SK-N-SH (cell line): ENCODE results near the gene PPP2R5C.

Experiments
- CHD2 ChIP-seq: fragments of 150-350 bp; IDR thresholded peaks from 2 replicates; pipeline ENCODE4 v1.6.1; 2018; ENCODE audit warnings: low read length; ENCODE audit not compliant: partially characterized antibody
- CTCF ChIP-seq: fragments of 200-600 bp; sonication (generic); IDR thresholded peaks from 2 replicates; pipeline ENCODE4 v1.6.1; 2017; ENCODE audit warnings: antibody characterized with exemption, mild to moderate bottlenecking, moderate library complexity
- FOSL2 ChIP-seq: IDR thresholded peaks from 2 replicates; pipeline ENCODE4 v1.4.0; 2012; ENCODE audit warnings: low read depth, mild to moderate bottlenecking, moderate library complexity, borderline replicate concordance
- MXI1 ChIP-seq: IDR thresholded peaks from 2 replicates; pipeline ENCODE4 v1.6.1; 2012; ENCODE audit warnings: mild to moderate bottlenecking, low read depth, low read length, improper control_type of control experiment
- NRF1 ChIP-seq: IDR thresholded peaks from 2 replicates; pipeline ENCODE4 v1.6.1; 2012; ENCODE audit warnings: low read depth, mild to moderate bottlenecking, low read length
- POLR2AphosphoS5 ChIP-seq: IDR thresholded peaks from 2 replicates; pipeline ENCODE4 v1.6.1; 2012; ENCODE audit warnings: low read depth, low read length
- RCOR1 ChIP-seq: fragments of 150-350 bp; IDR thresholded peaks from 2 replicates; pipeline ENCODE4 v1.6.1; 2017; ENCODE audit warnings: antibody characterized with exemption, low read length
- REST ChIP-seq: IDR thresholded peaks from 2 replicates; pipeline ENCODE4 v1.6.1; 2012; ENCODE audit warnings: mild to moderate bottlenecking, low read depth, low read length, moderate library complexity
- TAF1 ChIP-seq: IDR thresholded peaks from 2 replicates; pipeline ENCODE4 v1.6.1; 2012; ENCODE audit warnings: low read depth, mild to moderate bottlenecking, low read length, moderate library complexity, borderline replicate concordance
- TCF12 ChIP-seq: IDR thresholded peaks from 2 replicates; pipeline ENCODE4 v1.4.0; 2012

- no peak for TF ChIP-seq FOSL2
- no peak for TF ChIP-seq CTCF
- TF ChIP-seq CHD2, result no peak
- no peak for TF ChIP-seq RCOR1
- TF ChIP-seq TAF1, result no peak
- TF ChIP-seq REST, result no peak
- no peak for TF ChIP-seq TCF12
- TF ChIP-seq POLR2AphosphoS5, result no peak
- no peak for TF ChIP-seq NRF1
- TF ChIP-seq MXI1, result no peak
Observed at GRCh38 chr14:101817501-101818001, 56.0 kb downstream of the PPP2R5C start.
